Heart right ventricle (tissue), 16 donors: ENCODE data around the gene UCN3. TPM values are rescaled to one million over a fixed set of nuclear protein-coding genes. Genes with fewer than 3 reads are reported as not detected.

Experiments used
- ATAC-seq, 8 donors: fragments of 200-7000 bp; cut with Tn5 transposase; one replicate each; pipeline ENCODE4 v1.9.1; 2020; ENCODE audit warnings: mild to moderate bottlenecking in 8 of 8, moderate library complexity in 8 of 8, moderate number of reproducible peaks in 1 of 8
- DNase-seq, 2 donors: peaks; one replicate each; pipeline ENCODE4 v3.0.0-alpha.2; 2020
- H3K27ac ChIP-seq, 10 donors: fragments of 200-600 bp; sonication (generic) in 2 of 10; one replicate each; pipeline versions ENCODE4 v1.5.0 to v1.8.0; 2020 to 2022; ENCODE audit warnings: mild to moderate bottlenecking in 3 of 10
- H3K27me3 ChIP-seq, 7 donors: fragments of 200-600 bp; one replicate each; pipeline ENCODE4 v1.8.0; 2021 to 2022; ENCODE audit warnings: mild to moderate bottlenecking in 2 of 7
- H3K36me3 ChIP-seq, 9 donors: fragments of 200-600 bp; sonication (generic) in 1 of 9; one replicate each; pipeline versions ENCODE4 v1.5.0 to v1.8.0; 2020 to 2022; ENCODE audit warnings: mild to moderate bottlenecking in 2 of 9
- H3K4me1 ChIP-seq, 9 donors: fragments of 200-600 bp; sonication (generic) in 1 of 9; one replicate each; pipeline versions ENCODE4 v1.5.0 to v1.8.0; 2020 to 2022; ENCODE audit warnings: mild to moderate bottlenecking in 4 of 9
- H3K4me3 ChIP-seq, 10 donors: fragments of 200-600 bp; sonication (generic) in 2 of 10; one replicate each; pipeline versions ENCODE4 v1.5.0 to v1.8.0; 2020 to 2022; ENCODE audit warnings: mild to moderate bottlenecking in 7 of 10, moderate library complexity in 2 of 10
- H3K9me3 ChIP-seq, 11 donors: fragments of 200-600 bp in 10 of 11; sonication (generic) in 2 of 11; one replicate each; pipeline versions ENCODE4 v1.5.0 to v1.8.0; 2013 to 2022; ENCODE audit warnings: mild to moderate bottlenecking in 2 of 11, control low read depth in 1 of 11, moderate library complexity in 1 of 11
- WGBS, 2 donors: extraction: QIAGEN DNeasy Blood & Tissue Kit; methylation state at CpG; one replicate each; pipeline ENCODE4 v1.1.7; 2013; ENCODE audit warnings: inconsistent platforms in 1 of 2; 5-methylcytosine and 5-hydroxymethylcytosine counted together
- intact Hi-C, 10 donors: fragments of 100-400 bp; cut with DNase I; formaldehyde crosslinking; loops; one replicate each; pipeline versions ENCODE4 v1.11.1 to v1.14.2; 2022
- polyA plus RNA-seq, 2 donors: library from polyadenylated mRNA; stranded (reverse); fragments of 200-250 nt; gene quantifications; one replicate each; pipeline ENCODE4 v1.2.3, GENCODE V29; 2013
- total RNA-seq, 10 donors: library from RNA; stranded (reverse); fragmentation: NEBNext Ultra II Directional in 3 of 10; extraction: Animal tissue kit (Norgen Biotek cat#: 25700) in 3 of 10; gene quantifications; one replicate each; pipeline versions ENCODE4 v1.2.1 to v1.2.4, GENCODE V29; 2021 to 2023
- TF ChIP-seq, protein P1 (sequence below), 9 donors: fragments of 200-600 bp; sonication (generic) in 2 of 9; IDR thresholded peaks; one replicate each; pipeline versions ENCODE4 v1.5.0 to v1.8.0; 2021 to 2022; ENCODE audit warnings: antibody characterized with exemption in 9 of 9, mild to moderate bottlenecking in 5 of 9, moderate library complexity in 1 of 9
- donor health status: Arrhythmogenic right ventricular cardiomyopathy.
- donor health status: ischemic (EF 13 %, LVEDD 7.1; RV severe dilation, severe dysfunction).
- donor health status: healthy with polysubstance abuse.
- donor health status: DM: no; HTN: yes; CAD: no.
- donor health status: DM: no; HTN: no; CAD: no.
- donor health status: ischemic (EF 25% LVEDD 6.9; RV normal size, moderate dysfunction).
- donor health status: ischemic (EF 25% LVEDD 5.7; RV mildly dilated, moderate dysfunction).
- donor health status: healthy.
- donor health status: DM: yes; HTN: yes; CAD: no.
- donor health status: Ischemic cardiomyopathy.
- donor health status: ischemic (EF 35%, LVEDD 5.7; RV mildly dilated, moderate dysfunction).
- donor health status: nonischemic (EF 11% LVEDD 7.7; RV severe dilation, severe dysfunction).
- donor health status: DM: yes; HTN: yes; CAD: no.
- donor health status: PGD.
- donor health status: ischemic (EF 29% LVEDD 5.4; RV normal size, mild dysfunction).
- donor health status: nonischemic (EF 23%, LVEDD 6.1; RV moderate dilation, normal function).

UCN3 gene
- total and polyA plus RNA-seq, 12 donors = not detected

DNA sequence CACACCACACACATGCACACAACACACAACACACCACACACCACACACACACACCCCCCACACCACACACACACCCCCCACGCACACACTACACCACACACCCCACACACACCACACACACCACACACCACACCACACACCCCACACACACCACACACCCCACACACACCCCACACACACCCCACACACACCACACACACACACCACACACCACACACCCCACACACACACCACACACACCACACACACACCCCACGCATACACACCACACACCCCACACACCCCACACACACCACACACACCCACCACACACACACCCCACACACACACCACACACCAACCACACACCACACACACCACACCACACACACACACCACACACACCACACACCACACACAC lies 16.4 kb downstream of the UCN3 start:
- TF ChIP-seq, protein P1, sequence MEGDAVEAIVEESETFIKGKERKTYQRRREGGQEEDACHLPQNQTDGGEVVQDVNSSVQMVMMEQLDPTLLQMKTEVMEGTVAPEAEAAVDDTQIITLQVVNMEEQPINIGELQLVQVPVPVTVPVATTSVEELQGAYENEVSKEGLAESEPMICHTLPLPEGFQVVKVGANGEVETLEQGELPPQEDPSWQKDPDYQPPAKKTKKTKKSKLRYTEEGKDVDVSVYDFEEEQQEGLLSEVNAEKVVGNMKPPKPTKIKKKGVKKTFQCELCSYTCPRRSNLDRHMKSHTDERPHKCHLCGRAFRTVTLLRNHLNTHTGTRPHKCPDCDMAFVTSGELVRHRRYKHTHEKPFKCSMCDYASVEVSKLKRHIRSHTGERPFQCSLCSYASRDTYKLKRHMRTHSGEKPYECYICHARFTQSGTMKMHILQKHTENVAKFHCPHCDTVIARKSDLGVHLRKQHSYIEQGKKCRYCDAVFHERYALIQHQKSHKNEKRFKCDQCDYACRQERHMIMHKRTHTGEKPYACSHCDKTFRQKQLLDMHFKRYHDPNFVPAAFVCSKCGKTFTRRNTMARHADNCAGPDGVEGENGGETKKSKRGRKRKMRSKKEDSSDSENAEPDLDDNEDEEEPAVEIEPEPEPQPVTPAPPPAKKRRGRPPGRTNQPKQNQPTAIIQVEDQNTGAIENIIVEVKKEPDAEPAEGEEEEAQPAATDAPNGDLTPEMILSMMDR (IDR thresholded peaks at IDR 0.05) = no peak
- intact Hi-C loops = loop anchor here in 6 of 10 donors (5.0 to 10.0 kb wide), 7 partner anchors 86 to 566 kb away; partner anchors contain the start of gene AKR1C3 (in 1 of the 6)
- Histone ChIP-seq H3K27ac (no peak overlapping the region), H3K36me3 (no peaks in the 10 kb centered on the region), H3K4me1 (peaks cover 0 to 4% (median 0%) of the 10 kb centered on the region in 9 donors), H3K9me3 (no peaks in the 10 kb centered on the region), H3K27me3 (peaks cover 0 to 3% (median 0%) of the 10 kb centered on the region in 7 donors), H3K4me3 (no peak overlapping the region)
- ATAC-seq = no peak
- WGBS, 2 donors = 93 to 100% methylated on average over 2 of the region's 2 CpGs
- DNase-seq = no peak

DNA sequence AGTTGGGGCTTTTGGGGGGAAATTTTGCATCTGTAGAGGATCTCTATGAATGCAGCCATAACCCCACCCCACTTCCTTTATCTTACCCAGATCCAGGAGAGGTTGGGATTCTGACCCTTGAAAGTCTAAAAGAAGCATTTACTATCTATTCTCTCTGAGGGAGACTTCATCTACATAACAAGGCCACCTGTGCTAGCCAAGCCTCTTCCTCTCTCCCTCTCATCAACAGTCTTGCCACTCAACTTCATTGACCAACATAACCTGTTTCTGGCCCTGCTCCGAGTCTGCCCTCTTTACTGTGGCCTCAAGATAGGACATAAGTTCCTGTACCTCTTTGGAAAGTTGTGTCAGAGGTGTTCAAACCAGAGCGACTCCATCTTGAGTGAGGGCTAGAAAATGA lies 20.5 kb downstream of the UCN3 start:
- Histone ChIP-seq H3K4me3 (no peak overlapping the region), H3K27me3 (no peaks in the 10 kb centered on the region), H3K27ac (no peak overlapping the region), H3K9me3 (peaks cover 0 to 18% (median 7%) of the 10 kb centered on the region in 11 donors), H3K36me3 (no peaks in the 10 kb centered on the region), H3K4me1 (peaks cover 0 to 4% (median 0%) of the 10 kb centered on the region in 9 donors)
- no peak for ATAC-seq
- WGBS, 2 donors = 92 to 94% methylated on average over 2 of the region's 2 CpGs
- intact Hi-C loops = loop anchor here in 7 of 10 donors (5.0 to 10.0 kb wide), 7 partner anchors 90 to 570 kb away; partner anchors contain the start of gene AKR1C3 (in 1 of the 7)
- DNase-seq = no peak
- TF ChIP-seq, protein P1 (IDR thresholded peaks at IDR 0.05) = no peak

- DNase-seq = no peak
- Histone ChIP-seq H3K4me1 (peaks cover 0 to 4% (median 0%) of the 10 kb centered on the region in 9 donors), H3K27me3 (no peaks in the 10 kb centered on the region), H3K27ac (no peak overlapping the region), H3K9me3 (peaks cover 0 to 38% (median 22%) of the 10 kb centered on the region in 11 donors), H3K4me3 (no peak overlapping the region), H3K36me3 (no peaks in the 10 kb centered on the region)
- ATAC-seq = no peak
- 88 to 92% methylated on average over 5 of the region's 5 CpGs for WGBS, 2 donors
- TF ChIP-seq, protein P1 (IDR thresholded peaks at IDR 0.05) = no peak
- intact Hi-C loops = loop anchor here in 7 of 10 donors (5.0 to 10.0 kb wide), 7 partner anchors 92 to 572 kb away; partner anchors contain the start of gene AKR1C3 (in 1 of the 7)
Measured at GRCh38 chr10:5387169-5387568, 22.4 kb downstream of the UCN3 start.

DNA sequence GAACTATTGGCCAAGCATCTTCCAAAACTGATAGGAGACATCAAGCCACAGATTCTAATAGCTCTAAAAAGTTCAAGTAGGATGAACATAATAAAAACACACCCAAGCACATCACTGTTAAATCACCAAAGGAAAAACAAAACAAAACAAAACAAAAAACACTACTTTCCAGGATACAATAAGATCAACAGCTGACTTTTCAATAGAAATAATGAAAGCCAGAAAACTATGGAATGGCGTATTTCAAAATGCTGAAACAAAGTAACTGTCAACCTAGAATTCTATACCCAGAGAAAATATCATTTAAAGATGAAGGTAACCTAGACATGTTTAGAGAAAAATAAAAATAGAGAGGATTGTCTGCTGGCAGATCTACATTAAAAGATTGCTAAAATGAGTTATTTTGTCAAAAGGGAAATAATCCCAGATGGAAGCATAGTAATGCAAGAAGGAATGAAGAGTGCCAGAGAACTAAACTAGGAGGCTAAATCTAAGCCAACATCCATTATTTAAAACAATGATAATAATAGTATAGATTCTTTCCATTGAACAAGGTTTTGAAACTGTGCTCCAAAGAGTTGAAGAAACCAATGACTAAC lies 25.9 kb downstream of the UCN3 start:
- Histone ChIP-seq H3K4me1 (no peaks in the 10 kb centered on the region), H3K27me3 (no peaks in the 10 kb centered on the region), H3K36me3 (no peaks in the 10 kb centered on the region), H3K4me3 (no peak overlapping the region), H3K27ac (no peak overlapping the region), H3K9me3 (peaks cover 0 to 44% (median 22%) of the 10 kb centered on the region in 11 donors)
- intact Hi-C loops = loop anchor here in 1 of 10 donors (5.0 kb wide), 1 partner anchor 543 kb away; no protein-coding TSS in a partner anchor
- TF ChIP-seq, protein P1 (IDR thresholded peaks at IDR 0.05) = no peak
- ATAC-seq (no peak), DNase-seq (no peak)
- WGBS, 2 donors = 93% methylated on average over 1 of the region's 1 CpG
